Activated CD4-positive, alpha-beta T cell treated with anti-CD3 and anti-CD28 coated beads, Interleukin-2, amount 10 ng/mL, durations not matched to agents 24 days and 14 days (primary cell): ENCODE measurements around the gene PTGIR. TPM values are rescaled to one million over a fixed set of nuclear protein-coding genes. Genes with fewer than 3 reads are reported as not detected.

Experiments
- DNase-seq: peaks from one replicate; pipeline ENCODE4 v3.0.0; 2022
- H3K27ac Mint-ChIP-seq: one replicate; pipeline ENCODE4 v1.8.0; 2022; ENCODE audit warnings: mild to moderate bottlenecking, mixed read lengths
- H3K27me3 Mint-ChIP-seq: one replicate; pipeline ENCODE4 v1.8.0; 2022; ENCODE audit warnings: mixed read lengths
- H3K36me3 Mint-ChIP-seq: one replicate; pipeline ENCODE4 v1.8.0; 2022; ENCODE audit warnings: low read depth, mild to moderate bottlenecking, mixed read lengths
- H3K4me1 Mint-ChIP-seq: one replicate; pipeline ENCODE4 v1.8.0; 2021; ENCODE audit warnings: mixed read lengths
- H3K4me3 Mint-ChIP-seq: one replicate; pipeline ENCODE4 v1.8.0; 2022; ENCODE audit warnings: mild to moderate bottlenecking, moderate library complexity, mixed read lengths
- H3K9me3 Mint-ChIP-seq: one replicate; pipeline ENCODE4 v1.8.0; 2021; ENCODE audit warnings: mixed read lengths
- intact Hi-C: fragments of 100-400 bp; cut with micrococcal nuclease; formaldehyde crosslinking; loops from one replicate; pipeline ENCODE4 v1.15.1; 2023
- total RNA-seq: library from RNA; stranded (reverse); gene quantifications from 2 replicates; pipeline ENCODE4 v1.2.3, GENCODE V29; 2022

Gene PTGIR
- total RNA-seq = 194 TPM in 2 replicates

DNA sequence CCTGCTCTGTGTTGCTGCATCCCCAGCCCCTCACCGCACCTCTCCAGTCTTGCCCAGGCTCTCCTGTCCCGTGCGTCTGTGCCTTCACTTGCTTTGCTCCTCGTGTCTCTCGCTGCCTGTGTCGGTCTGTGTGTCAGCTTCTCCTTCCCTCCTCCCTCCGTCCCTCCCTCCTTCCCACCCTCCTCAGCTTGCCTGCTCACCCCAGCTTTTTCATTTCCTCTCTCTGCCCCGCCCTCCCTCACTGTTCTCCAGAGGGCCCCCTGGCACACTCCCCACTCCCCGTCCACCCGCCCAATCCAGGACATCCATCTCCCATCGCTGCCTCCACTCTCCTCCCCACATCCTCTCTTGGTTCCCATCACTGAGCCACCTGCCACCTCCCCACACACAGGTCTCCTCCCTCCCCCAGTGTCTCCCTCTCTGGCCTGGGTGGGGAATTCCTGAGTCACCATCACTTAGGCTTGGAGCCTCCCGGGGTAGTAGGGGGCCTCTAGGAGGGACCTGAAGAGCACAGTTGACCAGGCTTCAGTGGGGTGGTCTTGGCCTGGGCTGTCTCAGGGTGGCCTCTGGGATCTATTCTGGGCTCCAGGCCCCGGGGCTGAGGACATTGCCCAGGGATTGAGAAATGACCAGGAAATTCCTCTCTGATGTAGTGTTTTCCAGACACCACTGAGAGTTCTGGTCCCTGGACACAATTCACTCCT lies at the start of gene PTGIR:
Gene PTGIR, minus strand, starts transcription at position 132 of the 704 bp plus-strand sequence. CDS start 864 bp downstream, outside the sequence.
- intact Hi-C loops = loop anchor here (1.0 kb wide), 1 partner anchor 9 kb away; no protein-coding TSS in a partner anchor
- H3K27me3 Mint-ChIP-seq = no peaks in the 10 kb centered on the region
- peak within 1 kb of the TSS; percentile 96 for H3K27ac Mint-ChIP-seq
- peaks cover 44% of the 10 kb centered on the region for H3K36me3 Mint-ChIP-seq
- peak within 1 kb of the TSS; percentile 96 for H3K4me3 Mint-ChIP-seq
- peaks cover 43% of the 10 kb centered on the region for H3K4me1 Mint-ChIP-seq
- H3K9me3 Mint-ChIP-seq = no peaks in the 10 kb centered on the region
- peak; percentile 82 for DNase-seq

DNA sequence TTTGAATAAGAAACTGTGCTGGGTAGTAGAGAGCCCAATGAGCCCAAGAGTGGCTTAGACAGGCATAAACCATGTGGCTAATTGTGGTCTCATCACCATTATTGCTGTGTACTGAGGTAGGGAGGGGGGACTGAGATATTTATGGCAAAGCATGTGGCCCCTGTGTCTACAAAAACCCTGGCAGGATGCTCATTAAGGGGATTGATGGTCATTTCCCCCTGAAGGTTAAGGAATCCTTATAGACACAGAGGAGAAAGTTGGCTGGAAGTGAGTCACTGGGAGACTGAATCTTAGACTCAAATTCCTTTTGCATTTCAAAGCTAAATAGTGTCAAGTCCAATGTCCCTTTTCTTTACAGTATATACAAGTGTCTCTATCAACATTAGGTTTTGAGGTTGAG lies 45.9 kb upstream of the PTGIR start:
- no peaks in the 10 kb centered on the region for H3K4me1 Mint-ChIP-seq
- intact Hi-C loops = no loop called here
- H3K9me3 Mint-ChIP-seq = no peaks in the 10 kb centered on the region
- peaks cover 39% of the 10 kb centered on the region for H3K36me3 Mint-ChIP-seq
- no peak overlapping the region for H3K27ac Mint-ChIP-seq
- no peaks in the 10 kb centered on the region for H3K27me3 Mint-ChIP-seq
- H3K4me3 Mint-ChIP-seq = no peak overlapping the region
- no peak for DNase-seq

DNA sequence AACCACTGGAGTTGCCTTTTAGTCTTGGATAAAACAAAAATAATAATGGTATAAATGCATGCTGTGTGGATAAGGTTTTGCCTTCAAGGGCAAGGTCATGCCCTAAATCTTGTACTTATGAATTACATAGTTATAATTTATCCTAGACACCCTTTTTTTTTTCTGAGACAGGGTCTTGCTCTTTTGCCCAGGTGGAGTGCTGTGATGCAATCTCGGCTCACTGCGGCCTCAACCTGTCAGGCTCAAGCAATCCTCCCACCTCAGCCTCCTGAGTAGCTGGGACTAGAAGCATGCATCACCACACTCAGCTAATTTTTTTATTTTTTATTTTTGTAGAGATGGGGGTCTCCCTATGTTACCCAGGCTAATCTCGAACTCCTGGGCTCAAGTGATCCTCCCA lies 43.8 kb upstream of the PTGIR start:
- H3K4me3 Mint-ChIP-seq = no peak overlapping the region
- no peak for DNase-seq
- no peaks in the 10 kb centered on the region for H3K9me3 Mint-ChIP-seq
- H3K27me3 Mint-ChIP-seq = no peaks in the 10 kb centered on the region
- peaks cover 22% of the 10 kb centered on the region for H3K36me3 Mint-ChIP-seq
- intact Hi-C loops = no loop called here
- H3K27ac Mint-ChIP-seq = no peak overlapping the region
- no peaks in the 10 kb centered on the region for H3K4me1 Mint-ChIP-seq

DNA sequence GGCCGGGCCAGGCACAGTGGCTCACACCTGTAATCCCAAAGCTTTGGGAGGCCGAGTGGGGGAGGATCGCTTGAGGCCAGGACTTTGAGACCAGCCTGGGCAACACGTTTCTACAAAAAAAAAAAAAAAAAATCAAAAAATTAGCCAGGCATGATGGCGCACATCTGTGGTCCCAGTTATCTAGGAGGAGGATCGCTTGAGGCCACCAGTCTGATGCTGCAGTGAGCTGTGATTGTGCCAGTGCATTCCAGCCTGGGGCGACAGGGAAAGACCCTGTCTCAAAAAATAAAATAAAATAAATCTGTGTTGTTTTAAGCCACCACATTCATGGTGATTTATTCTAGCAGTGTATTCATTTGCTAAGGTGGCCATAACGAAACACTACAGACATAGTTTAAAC lies 40.2 kb upstream of the PTGIR start:
- no peak for DNase-seq
- peaks cover 12% of the 10 kb centered on the region for H3K4me1 Mint-ChIP-seq
- H3K4me3 Mint-ChIP-seq = no peak overlapping the region
- peaks cover under 1% of the 10 kb centered on the region for H3K36me3 Mint-ChIP-seq
- intact Hi-C loops = no loop called here
- H3K27me3 Mint-ChIP-seq = peaks cover 4% of the 10 kb centered on the region
- no peak overlapping the region for H3K27ac Mint-ChIP-seq
- no peaks in the 10 kb centered on the region for H3K9me3 Mint-ChIP-seq

DNA sequence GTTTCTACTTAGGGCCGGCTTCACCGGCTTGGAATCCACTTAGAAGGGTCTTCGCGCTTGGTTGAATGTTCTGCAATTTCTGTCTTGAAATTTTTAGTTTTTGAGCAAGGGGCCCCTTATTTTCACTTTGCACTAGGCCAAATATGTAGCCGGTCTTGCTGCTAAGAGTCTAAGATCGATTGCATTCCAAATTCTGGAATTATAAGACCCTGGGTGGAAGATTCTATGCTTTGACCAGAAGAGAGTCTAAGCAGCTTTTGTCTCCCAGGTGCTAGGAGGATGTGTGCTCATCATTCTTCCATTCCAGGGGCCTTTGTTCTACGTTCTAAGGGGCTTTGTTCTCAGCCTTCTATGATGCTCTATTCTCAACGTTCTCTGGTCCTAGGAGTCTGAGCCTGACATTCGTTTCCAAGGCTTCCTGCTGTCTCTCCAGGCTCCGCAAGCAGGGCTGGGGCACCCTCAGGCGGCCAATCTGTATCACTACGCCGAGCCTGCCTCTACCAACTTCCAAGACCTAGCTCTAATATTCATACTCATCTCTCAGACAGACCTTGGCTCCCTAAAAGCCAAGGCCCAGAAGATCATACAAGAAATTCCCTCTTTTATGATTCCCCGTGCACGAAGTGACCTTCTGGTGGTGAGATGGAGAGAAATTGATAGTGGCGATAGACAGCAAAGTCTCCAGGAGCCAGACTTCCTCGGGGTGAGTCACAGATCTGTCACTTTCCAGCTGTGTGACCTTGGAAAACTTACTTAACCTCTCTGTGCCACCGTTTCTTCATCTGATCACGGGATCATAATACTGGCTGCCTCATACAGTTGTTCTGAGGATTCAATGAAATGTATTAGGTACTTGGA lies 37.1 kb upstream of the PTGIR start:
- Mint-ChIP-seq H3K9me3 (no peaks in the 10 kb centered on the region), H3K27ac (peak overlapping the region; percentile 85), H3K36me3 (peaks cover 2% of the 10 kb centered on the region), H3K4me3 (peak overlapping the region; percentile 80), H3K4me1 (peaks cover 15% of the 10 kb centered on the region), H3K27me3 (peaks cover 23% of the 10 kb centered on the region)
- intact Hi-C loops = loop anchor here (1.0 to 5.0 kb wide), 4 partner anchors 28 to 315 kb away; partner anchors contain the start of gene PPP5C
- DNase-seq = peak; percentile 93

DNA sequence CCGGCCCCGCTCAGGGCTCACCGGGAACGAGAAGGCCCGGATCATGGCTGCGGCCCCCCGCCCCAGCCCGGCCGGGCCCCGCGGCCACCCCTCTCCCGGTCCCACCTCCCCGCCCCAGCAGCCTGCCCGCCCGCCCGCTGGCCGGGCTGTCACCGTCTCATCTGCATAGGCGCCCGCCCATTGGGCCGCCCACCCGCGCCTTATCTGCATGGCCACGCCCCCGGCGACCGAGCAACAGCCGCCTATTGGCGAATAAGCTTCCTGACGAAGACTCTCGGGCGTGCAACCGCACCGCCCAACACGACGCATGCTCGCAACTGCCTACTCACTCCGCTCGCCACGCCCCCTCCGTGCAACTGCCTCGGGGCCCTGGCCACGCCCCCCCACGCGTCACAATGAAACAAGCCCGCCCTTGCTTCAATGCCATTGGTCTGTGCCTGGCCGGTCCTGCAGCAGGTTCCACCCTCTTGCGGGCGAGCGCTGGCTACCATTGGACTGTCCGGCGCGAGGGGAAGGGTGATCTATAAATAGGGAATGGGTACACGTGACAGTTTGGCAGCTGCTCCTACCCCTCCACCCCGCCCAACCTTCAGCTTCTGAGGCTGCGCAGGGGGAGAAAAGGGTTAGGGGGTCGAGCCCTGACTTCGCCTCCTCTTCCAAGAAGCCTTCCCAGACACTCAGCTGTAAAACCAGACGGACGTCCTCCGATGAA lies 36.3 kb upstream of the PTGIR start, which contains the start of gene DACT3:
Gene DACT3, minus strand, starts transcription at position 163 of the 712 bp plus-strand sequence. Its CDS starts 118 bp downstream, at position 45.
- Mint-ChIP-seq H3K36me3 (peaks cover 2% of the 10 kb centered on the region), H3K4me1 (peaks cover 15% of the 10 kb centered on the region), H3K27ac (peak within 1 kb of the TSS; percentile 85), H3K9me3 (no peaks in the 10 kb centered on the region), H3K27me3 (peaks cover 29% of the 10 kb centered on the region), H3K4me3 (peak within 1 kb of the TSS; percentile 80)
- intact Hi-C loops = loop anchor here (1.0 to 5.0 kb wide), 2 partner anchors 27 to 314 kb away; partner anchors contain the start of gene PPP5C
- peak; percentile 100 for DNase-seq

GRCh38 chr19:46660551-46661019 lies 35.7 kb upstream of the PTGIR start:
- peaks cover 29% of the 10 kb centered on the region for H3K27me3 Mint-ChIP-seq
- H3K36me3 Mint-ChIP-seq = peaks cover 2% of the 10 kb centered on the region
- peak overlapping the region; percentile 80 for H3K4me3 Mint-ChIP-seq
- intact Hi-C loops = loop anchor here (1.0 to 5.0 kb wide), 2 partner anchors 26 to 313 kb away; partner anchors contain the start of gene PPP5C
- peak; percentile 75 for DNase-seq
- no peak overlapping the region for H3K27ac Mint-ChIP-seq
- H3K4me1 Mint-ChIP-seq = peaks cover 15% of the 10 kb centered on the region
- H3K9me3 Mint-ChIP-seq = no peaks in the 10 kb centered on the region

DNA sequence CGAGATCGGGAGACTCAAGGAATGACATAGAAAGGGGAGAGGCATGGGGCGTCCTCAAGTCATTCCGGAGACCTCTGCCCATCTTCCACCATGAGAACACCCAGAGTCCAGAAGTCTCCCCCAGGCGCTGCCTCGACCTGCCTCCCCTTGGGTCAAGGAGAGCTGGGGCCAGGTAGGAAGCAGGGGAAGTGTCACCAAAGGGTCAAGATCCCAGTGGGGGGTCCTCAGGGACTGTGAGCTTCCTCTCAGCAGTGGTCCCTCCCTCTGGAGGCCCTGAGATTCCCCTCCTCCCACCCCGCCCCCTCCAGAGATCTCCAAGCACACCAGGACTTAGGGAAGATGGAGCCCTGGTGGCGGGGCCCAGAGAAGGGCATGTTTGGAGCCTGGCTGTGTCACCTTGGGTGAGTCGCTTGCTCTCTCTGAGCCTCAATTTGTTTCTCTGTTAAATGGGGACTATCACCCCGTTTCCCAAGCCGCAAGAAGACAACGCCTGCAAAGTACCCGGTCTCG lies 35.2 kb upstream of the PTGIR start:
- Mint-ChIP-seq H3K4me3 (peak overlapping the region; percentile 80), H3K9me3 (no peaks in the 10 kb centered on the region), H3K36me3 (peaks cover 2% of the 10 kb centered on the region), H3K4me1 (peaks cover 15% of the 10 kb centered on the region), H3K27ac (peak overlapping the region; percentile 35), H3K27me3 (peaks cover 30% of the 10 kb centered on the region)
- peak; percentile 66 for DNase-seq
- intact Hi-C loops = loop anchor here (5.0 kb wide), 1 partner anchor 313 kb away; the partner anchor contains the start of gene PPP5C

DNA sequence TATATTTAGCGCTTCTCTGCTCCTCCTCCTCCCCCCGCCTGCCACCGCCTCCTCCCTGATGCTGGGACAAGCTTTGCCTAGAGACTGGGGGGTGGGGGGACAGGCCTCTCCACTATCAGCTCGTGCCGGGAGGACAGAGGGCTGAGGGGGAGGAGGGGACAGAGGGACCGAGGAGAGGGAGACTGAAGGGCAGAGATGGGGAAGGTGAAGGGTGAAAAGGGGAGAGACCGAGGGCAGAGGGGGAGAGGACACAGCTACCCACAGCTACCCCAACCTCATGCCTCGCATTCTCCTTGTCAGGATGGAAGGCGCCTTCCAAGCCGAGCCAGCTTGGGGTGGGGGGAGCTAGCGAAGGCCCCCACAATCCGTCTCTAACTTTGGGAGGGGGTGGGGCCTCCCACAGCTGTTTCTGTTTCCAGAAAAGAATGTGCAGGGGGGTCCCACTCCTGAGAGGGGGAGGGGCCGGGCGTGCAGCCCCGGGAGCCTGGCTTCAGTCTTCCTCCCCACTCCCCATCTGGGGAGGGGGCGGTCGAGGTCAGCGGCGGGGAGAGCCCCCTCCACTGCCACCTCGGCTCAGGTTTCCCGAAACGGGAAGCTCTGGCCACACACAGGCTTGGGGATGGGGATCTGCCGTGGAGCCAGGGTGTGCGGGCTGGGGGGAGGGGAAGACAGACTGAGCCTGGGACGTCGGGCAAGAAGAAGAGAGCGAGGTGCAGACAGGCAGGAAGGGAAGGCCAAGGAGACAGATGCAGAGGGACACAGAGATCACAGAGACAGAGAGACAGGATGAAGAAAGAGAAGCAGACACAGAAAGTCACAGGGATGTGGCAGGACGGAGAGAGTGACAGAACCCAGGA lies 34.5 kb upstream of the PTGIR start:
- peaks cover 35% of the 10 kb centered on the region for H3K27me3 Mint-ChIP-seq
- H3K27ac Mint-ChIP-seq = peak overlapping the region; percentile 35
- DNase-seq = peak; percentile 67
- peaks cover 15% of the 10 kb centered on the region for H3K4me1 Mint-ChIP-seq
- H3K9me3 Mint-ChIP-seq = no peaks in the 10 kb centered on the region
- peaks cover 2% of the 10 kb centered on the region for H3K36me3 Mint-ChIP-seq
- intact Hi-C loops = loop anchor here (5.0 kb wide), 1 partner anchor 312 kb away; the partner anchor contains the start of gene PPP5C
- peak overlapping the region; percentile 80 for H3K4me3 Mint-ChIP-seq

GRCh38 chr19:46656541-46656940 lies 31.7 kb upstream of the PTGIR start:
- Mint-ChIP-seq H3K9me3 (no peaks in the 10 kb centered on the region), H3K4me1 (peaks cover 9% of the 10 kb centered on the region), H3K27me3 (peaks cover 41% of the 10 kb centered on the region), H3K27ac (no peak overlapping the region), H3K36me3 (peaks cover 2% of the 10 kb centered on the region), H3K4me3 (no peak overlapping the region)
- no peak for DNase-seq
- intact Hi-C loops = no loop called here

DNA sequence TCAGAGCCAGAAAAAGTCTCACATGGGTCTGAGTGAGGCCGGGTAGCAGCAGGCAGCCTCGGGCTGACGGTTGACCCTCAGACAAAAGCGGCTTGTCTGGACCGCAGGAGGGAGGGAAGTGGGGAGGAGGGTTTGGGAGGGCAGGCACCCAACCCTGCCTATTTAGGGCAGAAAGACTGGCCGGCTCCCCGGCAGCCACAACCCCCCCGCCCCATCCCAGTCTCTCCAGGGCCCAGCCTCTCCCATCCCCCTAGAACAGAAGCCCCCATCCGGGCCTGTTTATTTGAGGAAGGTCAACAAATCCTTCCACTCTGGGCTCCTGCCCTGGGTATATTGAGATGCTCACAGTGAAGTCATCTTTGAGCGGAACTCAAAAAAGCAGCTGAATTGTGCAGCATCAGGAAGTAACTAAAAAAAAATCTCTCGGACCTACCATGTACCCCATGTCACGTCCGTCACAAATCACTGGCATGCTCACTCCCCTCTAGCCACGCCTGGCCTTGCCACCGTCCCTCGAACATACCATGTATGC lies 29.8 kb upstream of the PTGIR start:
- intact Hi-C loops = no loop called here
- no peak overlapping the region for H3K4me3 Mint-ChIP-seq
- H3K27me3 Mint-ChIP-seq = peaks cover 52% of the 10 kb centered on the region
- no peak overlapping the region for H3K27ac Mint-ChIP-seq
- H3K9me3 Mint-ChIP-seq = no peaks in the 10 kb centered on the region
- H3K4me1 Mint-ChIP-seq = peaks cover 4% of the 10 kb centered on the region
- peaks cover 5% of the 10 kb centered on the region for H3K36me3 Mint-ChIP-seq
- DNase-seq = no peak

DNA sequence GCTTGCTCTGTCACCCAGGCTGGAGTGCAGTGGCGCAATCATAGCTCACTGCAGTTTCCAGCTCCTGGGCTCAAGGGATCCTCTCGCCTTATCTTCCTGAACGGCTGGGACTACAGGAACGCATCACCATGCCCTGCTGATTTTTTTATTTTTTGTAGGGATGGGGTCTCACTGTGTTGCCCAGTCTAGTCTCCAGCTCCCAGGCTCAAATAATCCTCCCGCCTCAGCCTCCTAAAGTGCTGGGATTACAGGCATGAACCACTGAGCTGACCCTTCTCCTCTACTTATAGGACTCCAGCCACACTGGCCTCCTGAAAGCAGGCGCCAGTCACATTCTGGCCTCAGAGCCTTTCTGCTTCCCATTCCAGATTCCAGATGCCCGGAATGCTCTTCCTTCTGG lies 25.6 kb upstream of the PTGIR start:
- Mint-ChIP-seq H3K4me3 (no peak overlapping the region), H3K27ac (no peak overlapping the region), H3K27me3 (peaks cover 55% of the 10 kb centered on the region), H3K36me3 (peaks cover 11% of the 10 kb centered on the region), H3K9me3 (peaks cover 6% of the 10 kb centered on the region), H3K4me1 (peaks cover 9% of the 10 kb centered on the region)
- intact Hi-C loops = no loop called here
- no peak for DNase-seq
